OCI-LY3 (cell line): Measurements from ENCODE around the gene PLA2G12B.
"Not testable (repeated sequence)": the region's sequence is repeated elsewhere in the genome, so short reads cannot be mapped to it uniquely, and the experiment has no call there.

Source experiments
- H2AFZ ChIP-seq: fragments of 200-600, 300-600 bp; shearing (Covaris generic); 2 replicates; pipeline ENCODE4 v1.6.0; 2014; ENCODE audit warnings: antibody characterized with exemption, low read depth, low read length
- H3K27ac ChIP-seq: fragments of 200-600, 300-600 bp; sonication (generic); 2 replicates; pipeline ENCODE4 v1.5.1; 2014; ENCODE audit warnings: mild to moderate bottlenecking, low read length, moderate library complexity, mixed read lengths
- H3K27me3 ChIP-seq: fragments of 200-600, 300-600 bp; sonication (generic); 2 replicates; pipeline ENCODE4 v1.6.1; 2014; ENCODE audit warnings: low read depth, low read length, mixed read lengths
- H3K36me3 ChIP-seq: fragments of 200-600, 300-600 bp; sonication (generic); replicated peaks from 2 replicates; pipeline ENCODE3; 2014; ENCODE audit warnings: low read depth, low read length, mixed read lengths
- H3K4me1 ChIP-seq: fragments of 300-600, 200-600 bp; sonication (generic); 2 replicates; pipeline ENCODE4 v1.6.1; 2014; ENCODE audit warnings: low read length, mixed read lengths
- H3K4me2 ChIP-seq: fragments of 200-600, 300-600 bp; sonication (generic); 2 replicates; pipeline ENCODE4 v1.6.1; 2014; ENCODE audit warnings: low read length, mixed read lengths
- H3K4me3 ChIP-seq: fragments of 300-600, 200-600 bp; sonication (generic); 2 replicates; pipeline ENCODE4 v1.5.1; 2014; ENCODE audit warnings: antibody characterized with exemption, mild to moderate bottlenecking, low read length, moderate library complexity
- H3K79me2 ChIP-seq: fragments of 300-600, 200-600 bp; shearing (Covaris generic); 2 replicates; pipeline ENCODE4 v1.6.1; 2014; ENCODE audit warnings: mild to moderate bottlenecking, low read length, mixed read lengths
- H3K9ac ChIP-seq: fragments of 300-600, 200-600 bp; shearing (Covaris generic); 2 replicates; pipeline ENCODE4 v1.6.0; 2014; ENCODE audit warnings: mild to moderate bottlenecking, low read length, moderate library complexity
- H3K9me3 ChIP-seq: fragments of 200-600, 300-600 bp; shearing (Covaris generic); 2 replicates; pipeline ENCODE4 v1.6.1; 2014; ENCODE audit warnings: low read length, mixed read lengths; ENCODE audit not compliant: insufficient read depth
- H4K20me1 ChIP-seq: fragments of 200-600, 300-600 bp; sonication (generic); 2 replicates; pipeline ENCODE4 v1.6.1; 2016; ENCODE audit warnings: low read length, mixed read lengths; ENCODE audit not compliant: insufficient read depth
- EZH2phosphoT487 ChIP-seq: fragments of 200-600 bp; shearing (Covaris generic); IDR thresholded peaks from 2 replicates; pipeline ENCODE4 v1.6.1; 2018; ENCODE audit warnings: antibody characterized with exemption, mixed run types, low read depth
- TF ChIP-seq, protein P1 (sequence below): fragments of 200-600, 300-600 bp; sonication (generic); IDR thresholded peaks from 2 replicates; pipeline ENCODE4 v1.5.1; 2014; ENCODE audit warnings: antibody characterized with exemption, low read length, low read depth

PLA2G12B gene

DNA sequence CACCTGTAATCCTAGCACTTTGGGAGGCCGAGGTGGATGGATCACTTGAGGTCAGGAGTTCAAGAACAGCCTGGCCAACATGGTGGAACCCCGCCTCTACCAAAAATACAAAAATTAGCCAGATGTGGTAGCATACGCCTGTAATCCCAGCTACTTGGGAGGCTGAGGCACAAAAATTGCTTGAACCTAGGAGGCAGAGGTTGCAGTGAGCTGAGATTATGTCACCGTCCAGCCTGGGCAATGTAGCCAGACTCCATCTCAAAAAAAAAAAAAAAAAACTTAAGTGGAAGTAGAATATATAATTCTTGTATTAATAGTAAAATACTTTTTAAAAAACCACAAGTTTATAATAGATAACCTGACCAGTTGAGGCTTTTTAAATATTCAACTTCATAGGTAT, 30.0 kb upstream of the PLA2G12B start:
- not testable (repeated sequence) for H3K4me2 ChIP-seq, H3K27me3 ChIP-seq, H3K79me2 ChIP-seq, H3K4me1 ChIP-seq, H3K9me3 ChIP-seq, H3K36me3 ChIP-seq, H3K4me3 ChIP-seq, H3K27ac ChIP-seq, H4K20me1 ChIP-seq, H3K9ac ChIP-seq, H2AFZ ChIP-seq

DNA sequence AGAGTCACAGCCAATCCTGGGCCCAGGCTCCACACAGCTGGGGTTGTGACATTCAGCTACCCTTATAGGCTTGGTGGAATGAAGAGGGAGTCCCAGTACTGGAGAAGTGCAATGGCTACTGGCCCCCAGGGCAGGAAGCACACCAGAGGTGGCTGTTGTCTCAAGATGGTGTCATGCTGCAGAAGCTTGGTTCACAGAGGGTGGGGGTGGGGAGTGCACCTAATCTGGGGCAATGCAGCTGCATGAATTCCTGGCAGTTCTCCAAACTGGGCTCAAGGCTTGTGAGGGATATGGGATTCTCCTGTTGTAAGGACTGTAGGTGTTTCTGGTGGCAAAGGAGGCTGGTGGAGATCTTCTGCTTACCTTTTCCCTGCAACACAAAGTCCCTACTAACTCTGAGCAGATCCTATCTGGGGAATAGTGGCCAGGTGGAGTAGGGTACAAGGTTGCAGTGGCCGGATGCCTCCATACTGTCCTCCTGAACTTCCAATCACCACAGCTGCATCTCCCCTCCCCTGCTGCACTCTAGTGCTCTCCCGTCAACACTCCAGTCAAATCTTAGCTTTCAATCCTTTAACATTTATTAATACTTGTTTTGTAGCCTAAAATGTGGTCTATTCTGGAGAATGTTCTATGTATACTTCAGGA, 27.4 kb upstream of the PLA2G12B start:
- Histone ChIP-seq H3K4me3 (no peak overlapping the region), H2AFZ (no peak overlapping the region), H3K27ac (no peak overlapping the region), H3K9ac (no peak overlapping the region), H4K20me1 (no peaks in the 10 kb centered on the region), H3K4me1 (no peaks in the 10 kb centered on the region), H3K4me2 (no peak overlapping the region), H3K36me3 (no peaks in the 10 kb centered on the region), H3K79me2 (no peaks in the 10 kb centered on the region), H3K9me3 (peaks cover 8% of the 10 kb centered on the region; the same call in 1 of the 2 replicates), H3K27me3 (no peaks in the 10 kb centered on the region)
- TF ChIP-seq, protein P1, sequence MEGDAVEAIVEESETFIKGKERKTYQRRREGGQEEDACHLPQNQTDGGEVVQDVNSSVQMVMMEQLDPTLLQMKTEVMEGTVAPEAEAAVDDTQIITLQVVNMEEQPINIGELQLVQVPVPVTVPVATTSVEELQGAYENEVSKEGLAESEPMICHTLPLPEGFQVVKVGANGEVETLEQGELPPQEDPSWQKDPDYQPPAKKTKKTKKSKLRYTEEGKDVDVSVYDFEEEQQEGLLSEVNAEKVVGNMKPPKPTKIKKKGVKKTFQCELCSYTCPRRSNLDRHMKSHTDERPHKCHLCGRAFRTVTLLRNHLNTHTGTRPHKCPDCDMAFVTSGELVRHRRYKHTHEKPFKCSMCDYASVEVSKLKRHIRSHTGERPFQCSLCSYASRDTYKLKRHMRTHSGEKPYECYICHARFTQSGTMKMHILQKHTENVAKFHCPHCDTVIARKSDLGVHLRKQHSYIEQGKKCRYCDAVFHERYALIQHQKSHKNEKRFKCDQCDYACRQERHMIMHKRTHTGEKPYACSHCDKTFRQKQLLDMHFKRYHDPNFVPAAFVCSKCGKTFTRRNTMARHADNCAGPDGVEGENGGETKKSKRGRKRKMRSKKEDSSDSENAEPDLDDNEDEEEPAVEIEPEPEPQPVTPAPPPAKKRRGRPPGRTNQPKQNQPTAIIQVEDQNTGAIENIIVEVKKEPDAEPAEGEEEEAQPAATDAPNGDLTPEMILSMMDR, result no peak

DNA sequence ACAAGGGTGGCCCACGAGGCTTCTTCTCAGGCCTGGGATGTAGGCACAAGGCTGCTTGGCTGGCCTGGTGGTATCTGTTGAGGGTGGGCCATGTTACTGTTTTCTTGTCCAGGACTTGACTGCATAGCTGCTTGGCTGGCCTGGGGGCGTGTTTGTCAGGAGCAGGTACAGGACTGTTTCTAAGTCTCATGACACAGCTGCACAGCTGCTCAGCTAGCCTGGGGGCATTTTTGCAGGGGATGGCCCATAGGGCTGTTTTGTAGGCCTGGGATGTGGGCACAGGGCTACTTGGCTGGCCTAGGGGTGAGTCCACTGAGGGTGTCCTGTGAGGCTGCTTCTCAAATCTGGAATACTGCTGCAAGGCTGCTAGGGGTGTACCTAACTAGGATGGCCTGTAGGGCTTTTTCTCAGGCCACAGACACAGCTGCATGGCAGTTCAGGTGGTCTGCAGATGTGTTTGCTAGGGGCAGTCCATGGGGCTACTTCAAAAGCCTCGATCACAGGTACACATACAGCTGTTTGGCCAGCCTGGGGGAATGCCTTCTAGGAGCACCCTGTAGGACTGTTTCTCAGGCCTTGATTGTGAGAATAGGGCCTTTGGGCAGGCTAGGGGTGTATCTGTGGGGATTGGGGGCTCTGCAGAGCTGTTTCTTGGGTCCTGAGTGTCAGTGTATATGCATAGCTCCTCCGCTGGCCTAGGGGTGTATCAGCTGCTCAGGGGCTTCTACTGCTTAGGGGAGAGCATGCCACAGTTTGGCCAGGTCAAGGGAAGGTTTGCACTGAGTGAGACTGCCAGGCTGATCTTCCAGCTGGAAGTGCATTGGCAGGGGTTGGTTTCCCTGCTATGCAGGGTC, 26.6 kb upstream of the PLA2G12B start:
- no peak overlapping the region for H3K27ac ChIP-seq
- H3K9ac ChIP-seq, result no peak overlapping the region
- no peak overlapping the region for H3K4me2 ChIP-seq
- H3K27me3 ChIP-seq, result no peaks in the 10 kb centered on the region
- no peak overlapping the region for H2AFZ ChIP-seq
- H3K4me3 ChIP-seq, result no peak overlapping the region
- H3K4me1 ChIP-seq, result no peaks in the 10 kb centered on the region
- H3K36me3 ChIP-seq, result no peaks in the 10 kb centered on the region
- TF ChIP-seq, protein P1, result no peak
- no peak for TF ChIP-seq EZH2phosphoT487
- H4K20me1 ChIP-seq, result no peaks in the 10 kb centered on the region
- H3K79me2 ChIP-seq, result no peaks in the 10 kb centered on the region
- peaks cover 8% of the 10 kb centered on the region; the same call in 1 of the 2 replicates for H3K9me3 ChIP-seq

GRCh38 chr10:72980348-72980747, 25.7 kb upstream of the PLA2G12B start:
- Histone ChIP-seq H3K79me2 (no peaks in the 10 kb centered on the region), H3K9me3 (peaks cover 8% of the 10 kb centered on the region; the same call in 1 of the 2 replicates), H3K36me3 (no peaks in the 10 kb centered on the region), H3K4me3 (no peak overlapping the region), H3K27ac (no peak overlapping the region), H3K27me3 (no peaks in the 10 kb centered on the region), H3K4me2 (no peak overlapping the region), H4K20me1 (no peaks in the 10 kb centered on the region), H2AFZ (no peak overlapping the region), H3K4me1 (no peaks in the 10 kb centered on the region), H3K9ac (no peak overlapping the region)
- TF ChIP-seq, protein P1, result no peak
- TF ChIP-seq EZH2phosphoT487, result no peak
